Sigmoid colon (tissue), 4 donors: ENCODE results near the gene FOXD4.
"Not testable (repeated sequence)": the region's sequence is repeated elsewhere in the genome, so short reads cannot be mapped to it uniquely, and the experiment has no call there.

Experiments
- CTCF ChIP-seq, 4 experiments: fragments of 450-650 bp in 3 of 4; fragments of 200-600 bp in 1 of 4; IDR thresholded peaks; one replicate each; pipeline ENCODE4 v1.5.1; 2016 to 2019; ENCODE audit warnings: antibody characterized with exemption in 4 of 4, mild to moderate bottlenecking in 3 of 4, moderate library complexity in 2 of 4
- EP300 ChIP-seq, 4 donors: sonication (generic); formaldehyde crosslinking; IDR thresholded peaks; one replicate each; pipeline ENCODE4 v1.6.1; 2017; ENCODE audit warnings: antibody characterized with exemption in 4 of 4
- POLR2A ChIP-seq, 2 donors: fragments of 450-650 bp; IDR thresholded peaks; one replicate each; pipeline ENCODE4 v1.6.1; 2016; ENCODE audit warnings: antibody characterized with exemption in 2 of 2, mild to moderate bottlenecking in 2 of 2, moderate library complexity in 2 of 2
- POLR2AphosphoS5 ChIP-seq, 4 donors: sonication (generic); formaldehyde crosslinking; IDR thresholded peaks; one replicate each; pipeline ENCODE4 v1.6.1; 2017; ENCODE audit warnings: antibody characterized with exemption in 4 of 4

GRCh38 chr9:87105-87504 lies 31.1 kb downstream of the FOXD4 start:
- not testable (repeated sequence) for TF ChIP-seq POLR2A, CTCF, EP300, POLR2AphosphoS5 (IDR thresholded peaks at IDR 0.05)
